Activated CD4-positive, alpha-beta T cell treated with anti-CD3 and anti-CD28 coated beads, Interleukin-2, amount 50 U/mL, for 24 hours (primary cell): Measurements from ENCODE around the gene COL18A1.

ENCODE experiments used
- DNase-seq, 2 donors: peaks; one replicate each; pipeline ENCODE4 v3.0.0-alpha.2; 2020; ENCODE audit warnings: low read depth in 1 of 2, low spot score in 1 of 2

Gene COL18A1

DNA sequence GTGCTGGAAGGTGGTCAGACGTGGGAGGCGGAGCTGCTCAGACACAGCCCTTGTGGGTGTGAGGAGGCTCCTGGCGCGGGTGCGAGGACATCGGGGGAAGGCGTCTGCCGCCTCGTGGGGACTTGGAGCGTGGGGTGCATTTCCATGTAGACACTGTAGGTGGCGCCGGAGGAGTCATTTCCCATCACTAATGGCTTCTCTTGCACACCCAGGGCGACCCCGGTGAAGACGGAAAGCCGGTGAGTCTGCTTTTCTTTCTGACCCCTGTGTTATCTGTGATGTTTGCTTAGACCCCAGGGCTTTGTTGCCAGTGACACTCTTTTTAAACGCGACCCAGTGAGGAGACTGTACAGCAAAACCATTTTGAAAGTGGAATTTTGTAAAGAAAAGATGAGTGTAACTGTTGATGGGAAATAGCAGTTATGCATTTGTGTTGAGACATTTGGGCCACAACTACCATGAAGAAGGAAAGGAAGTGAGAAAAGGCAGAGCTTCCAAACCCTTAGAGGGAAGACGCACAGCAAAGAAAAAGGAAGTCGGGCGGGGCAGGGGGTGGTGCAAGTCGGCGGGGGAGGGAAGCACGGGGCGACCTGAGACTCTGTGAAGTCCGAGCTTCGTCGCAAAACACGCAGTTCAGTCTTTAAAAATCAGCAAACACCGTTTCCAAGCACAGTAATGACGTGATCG is 73.3 kb downstream of the COL18A1 start:
- DNase-seq, result peak; percentile 64 to 73

DNA sequence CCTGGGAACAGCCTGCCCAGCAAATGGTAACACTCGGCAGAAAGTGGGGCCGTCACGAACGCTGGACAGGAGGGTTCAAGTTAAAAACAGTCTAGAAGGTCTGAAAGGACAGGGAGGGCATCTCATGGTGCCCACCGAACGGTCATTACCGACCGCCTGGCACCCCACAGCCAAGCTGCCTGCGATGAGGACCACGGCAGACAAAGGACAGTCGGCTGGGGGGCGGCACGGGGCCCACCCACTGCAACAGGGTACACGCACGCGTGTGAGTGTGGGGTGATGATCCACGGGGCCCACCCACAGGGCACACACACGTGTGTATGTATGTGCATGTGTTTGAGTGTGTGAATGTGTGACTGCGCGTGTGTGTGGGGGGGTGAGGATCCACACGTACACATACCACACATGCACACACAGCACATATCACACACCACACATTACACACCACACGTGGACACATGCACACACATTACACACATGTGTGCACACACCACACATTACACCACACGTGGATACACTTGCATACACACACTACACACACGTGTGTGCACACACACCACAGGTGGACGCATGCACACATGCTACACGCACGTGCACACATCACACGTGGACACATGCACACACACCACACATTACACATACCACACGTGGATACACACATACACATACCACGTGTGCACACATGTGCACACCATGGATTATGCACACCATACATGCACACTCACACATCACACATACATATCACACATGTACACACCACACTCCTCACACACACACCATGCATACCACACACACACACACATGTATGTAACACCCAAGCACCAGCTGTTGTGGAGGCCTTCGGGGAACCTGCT is 74.1 kb downstream of the COL18A1 start:
- no peak for DNase-seq

- DNase-seq, result no peak
Observed at GRCh38 chr21:45479691-45480675, 75.0 kb downstream of the COL18A1 start.

DNA sequence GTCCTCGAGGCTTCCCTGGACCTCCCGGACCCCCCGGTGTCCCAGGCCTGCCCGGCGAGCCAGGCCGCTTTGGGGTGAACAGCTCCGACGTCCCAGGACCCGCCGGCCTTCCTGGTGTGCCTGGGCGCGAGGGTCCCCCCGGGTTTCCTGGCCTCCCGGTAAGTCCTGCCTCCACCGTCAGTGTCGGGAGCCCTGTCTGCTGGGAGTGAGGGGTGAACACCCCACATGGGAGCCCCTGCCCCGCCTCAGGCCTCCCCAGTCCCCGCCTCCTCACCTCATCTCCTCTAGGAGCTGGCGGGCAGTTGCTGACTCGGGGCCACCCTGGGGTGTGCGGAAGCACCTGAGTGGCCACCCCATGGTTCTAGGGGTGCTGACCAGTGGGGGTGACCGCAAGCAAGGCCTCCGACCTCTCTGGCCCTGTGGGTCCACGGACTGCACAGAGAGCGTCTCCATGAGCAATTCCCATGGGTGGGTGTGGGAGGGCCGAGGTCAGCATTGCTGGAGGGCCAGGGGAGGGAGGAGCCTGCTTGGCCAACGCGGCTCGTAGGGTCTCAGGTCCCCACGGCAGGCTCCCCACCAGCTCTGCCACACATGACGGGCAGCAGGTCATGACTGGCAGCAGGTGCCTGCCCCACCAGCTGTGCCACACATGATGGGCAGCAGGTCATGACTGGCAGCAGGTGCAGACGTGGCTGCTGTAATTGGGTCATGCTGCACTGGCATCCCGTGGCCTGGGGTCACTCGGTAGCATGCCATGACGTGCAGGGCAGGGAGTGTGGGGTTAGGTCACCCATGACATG is 75.9 kb downstream of the COL18A1 start:
- DNase-seq, result no peak

DNA sequence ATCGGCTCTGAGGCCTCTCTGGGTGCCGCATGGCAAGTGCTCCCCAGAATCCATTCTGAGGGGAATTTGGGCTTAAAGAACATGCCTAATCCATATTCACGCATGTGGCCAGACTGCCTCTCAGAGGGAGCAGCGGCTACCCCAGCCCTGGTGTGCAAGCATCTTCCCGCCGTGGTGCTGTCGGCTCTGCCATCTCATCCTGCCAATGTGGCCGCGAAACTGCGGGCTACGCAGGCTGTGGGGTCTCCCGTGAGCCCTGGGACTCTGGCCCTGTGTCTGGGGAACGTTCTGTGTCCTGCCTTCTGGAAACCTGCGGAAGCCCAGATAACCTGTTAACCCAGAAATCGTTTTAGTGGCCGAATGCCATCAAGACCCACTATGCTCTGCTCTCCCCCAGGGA is 76.6 kb downstream of the COL18A1 start:
- DNase-seq, result no peak

DNA sequence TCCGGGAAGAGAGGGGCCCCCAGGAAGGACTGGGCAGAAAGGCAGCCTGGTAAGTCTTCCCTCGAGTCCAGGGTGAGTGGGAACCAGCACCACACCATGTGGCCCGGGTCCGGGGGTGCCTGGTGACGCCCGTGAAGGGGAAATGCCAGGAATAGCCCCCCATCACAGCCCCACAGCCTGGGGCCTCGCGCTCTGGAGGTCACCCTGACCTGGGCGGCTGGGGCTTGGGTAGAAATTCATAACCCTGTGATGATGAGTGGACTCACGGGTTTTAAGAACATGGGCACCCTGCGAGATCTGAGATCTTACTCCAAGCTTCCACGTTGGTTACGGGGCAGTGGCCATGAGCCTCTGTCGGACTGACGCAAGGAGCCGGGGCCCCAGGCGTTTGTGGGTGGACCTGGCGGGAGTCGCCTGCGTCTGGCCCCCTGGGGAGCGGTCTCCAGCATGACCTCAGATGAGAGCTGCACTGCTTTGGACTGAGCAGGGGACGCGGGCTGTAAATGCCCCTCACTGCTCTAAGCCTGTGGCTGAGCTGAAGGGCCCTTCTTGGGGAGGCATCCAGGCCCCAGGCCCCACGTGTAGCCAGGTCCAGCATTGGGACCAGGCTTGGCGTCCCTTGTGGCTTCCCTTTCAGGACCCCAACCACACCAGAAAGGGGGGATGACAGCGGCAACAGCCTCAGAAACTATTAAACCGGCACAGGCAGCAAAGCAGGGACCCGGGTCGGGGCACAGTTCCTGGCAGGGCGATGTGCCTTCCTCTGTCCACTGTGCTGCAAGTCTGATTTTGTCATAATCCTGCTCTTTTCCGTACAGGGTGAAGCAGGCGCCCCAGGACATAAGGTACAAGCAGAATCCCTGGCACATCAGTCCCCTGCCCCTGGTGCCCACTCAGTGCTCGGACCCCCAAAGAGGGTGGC is 77.3 kb downstream of the COL18A1 start:
- no peak for DNase-seq

DNA sequence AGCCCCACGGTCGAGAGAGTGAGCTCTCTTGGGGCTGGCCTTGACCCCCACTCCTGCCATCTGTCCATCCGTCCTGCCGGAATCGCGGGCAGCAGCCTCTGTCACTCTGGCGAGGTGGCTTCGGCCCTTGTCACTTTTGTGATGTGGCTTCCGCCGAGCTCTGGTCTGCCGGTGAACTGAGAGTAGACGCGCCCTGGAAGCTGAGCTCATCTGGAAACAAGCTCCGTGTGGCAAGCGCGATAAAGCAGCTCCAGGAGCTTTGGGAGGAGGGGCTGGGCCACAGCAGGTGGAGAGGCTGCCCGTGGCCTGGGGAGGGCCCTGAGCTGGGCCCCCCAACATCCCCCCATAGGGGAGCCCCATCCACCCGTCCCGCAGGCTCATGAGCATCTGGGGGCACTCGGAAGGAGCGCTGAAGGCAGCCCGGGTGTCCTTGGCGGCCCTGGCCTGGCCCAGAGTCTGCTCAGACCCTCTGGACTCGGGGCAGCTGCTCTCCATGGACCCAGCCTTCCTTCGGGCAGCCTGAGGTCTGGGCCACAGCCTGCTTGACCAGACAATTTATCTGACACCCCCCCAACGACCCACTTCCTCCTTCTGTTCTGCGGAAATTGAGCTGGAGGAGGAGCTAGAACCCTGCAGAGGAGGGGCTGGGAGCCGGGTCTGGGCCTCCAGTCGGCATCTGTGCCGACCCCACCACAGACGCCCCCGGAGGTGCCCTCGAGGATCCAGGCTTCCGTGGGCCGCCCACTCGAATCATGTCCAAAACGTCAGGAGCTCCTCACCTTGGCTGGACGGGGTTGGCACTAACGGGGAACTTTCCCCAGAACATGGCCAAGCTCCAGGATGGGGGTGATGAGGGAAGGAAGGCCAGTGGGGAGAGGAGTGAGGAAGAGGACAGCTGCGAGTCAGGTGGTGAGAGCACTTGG is 78.2 kb downstream of the COL18A1 start:
- DNase-seq, result peak; percentile 16 to 25

GRCh38 chr21:45484318-45484717 is 79.4 kb downstream of the COL18A1 start:
- no peak for DNase-seq

GRCh38 chr21:45485686-45486442 is 80.9 kb downstream of the COL18A1 start:
- DNase-seq, result no peak

- DNase-seq, result no peak
Observed at GRCh38 chr21:45486443-45487160, 81.6 kb downstream of the COL18A1 start.

DNA sequence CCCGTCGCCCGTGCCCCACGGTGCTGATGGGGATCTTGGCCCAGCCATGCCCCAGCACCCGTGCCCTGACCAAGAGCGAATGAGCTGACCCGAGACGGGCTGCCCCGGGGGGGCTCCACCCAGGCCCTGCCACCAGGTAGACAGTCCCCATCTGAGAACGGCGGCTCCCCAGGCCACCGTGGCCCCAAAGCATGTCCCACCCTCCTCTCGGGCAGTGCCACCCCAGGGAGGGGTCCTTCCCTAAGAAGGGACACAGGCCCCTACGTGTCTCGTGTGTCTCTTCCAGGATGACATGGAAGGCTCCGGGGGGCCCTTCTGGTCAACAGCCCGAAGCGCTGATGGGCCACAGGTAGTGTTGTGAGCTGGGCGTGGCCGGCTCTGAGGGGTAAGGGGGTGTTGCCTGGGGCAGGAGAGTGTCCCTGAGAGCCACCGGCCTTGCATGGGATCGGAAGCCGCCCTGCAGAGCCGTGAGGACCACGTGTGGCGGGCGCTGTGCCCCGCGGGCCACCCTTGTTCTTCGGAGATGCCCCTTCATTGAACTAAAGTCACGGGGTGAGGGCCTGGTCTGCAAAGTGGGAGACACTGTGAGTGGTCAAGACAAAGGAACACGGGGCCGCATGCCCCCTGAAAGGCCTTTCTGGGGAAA is 82.3 kb downstream of the COL18A1 start:
- DNase-seq, result no peak

GRCh38 chr21:45487891-45488600 is 83.1 kb downstream of the COL18A1 start:
- no peak for DNase-seq

DNA sequence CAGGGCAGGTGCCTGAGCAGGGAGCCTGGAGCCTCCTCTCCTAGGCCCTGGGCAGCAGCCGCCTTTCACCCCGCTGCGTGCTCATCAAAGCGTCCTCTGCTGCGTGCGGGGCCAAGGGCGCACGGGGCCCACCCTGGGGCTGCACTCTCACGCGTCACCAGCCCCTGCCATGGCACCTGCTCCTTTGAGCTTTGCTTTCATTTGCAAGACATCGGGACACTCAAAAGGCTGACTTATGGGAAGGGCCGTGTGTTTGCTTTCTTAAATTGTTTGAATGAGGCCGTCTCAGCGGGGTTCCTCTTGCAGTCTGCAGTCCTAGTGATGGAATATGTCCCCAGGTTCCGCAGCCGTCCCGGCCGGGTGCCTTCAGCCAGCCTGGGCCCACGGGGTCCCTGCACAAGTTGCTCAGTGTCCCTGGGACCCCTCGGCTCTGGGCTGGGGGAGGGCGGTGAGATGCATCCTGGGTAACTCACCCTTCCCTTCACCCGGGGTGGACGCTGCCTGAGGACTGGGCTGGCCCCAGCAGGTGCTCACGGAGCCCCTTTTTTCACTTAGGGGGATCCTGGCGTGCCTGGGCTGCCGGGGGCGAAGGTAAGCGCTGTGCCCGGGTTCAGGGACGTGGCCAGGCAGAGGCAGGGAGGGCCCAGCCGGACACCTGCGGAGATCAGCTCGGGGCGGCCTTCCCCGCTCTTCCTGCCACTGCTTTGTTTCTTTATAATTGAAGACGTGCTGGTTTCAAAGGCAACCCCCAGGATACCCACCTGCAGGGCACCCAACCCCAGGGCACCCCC is 84.2 kb downstream of the COL18A1 start:
- no peak for DNase-seq

DNA sequence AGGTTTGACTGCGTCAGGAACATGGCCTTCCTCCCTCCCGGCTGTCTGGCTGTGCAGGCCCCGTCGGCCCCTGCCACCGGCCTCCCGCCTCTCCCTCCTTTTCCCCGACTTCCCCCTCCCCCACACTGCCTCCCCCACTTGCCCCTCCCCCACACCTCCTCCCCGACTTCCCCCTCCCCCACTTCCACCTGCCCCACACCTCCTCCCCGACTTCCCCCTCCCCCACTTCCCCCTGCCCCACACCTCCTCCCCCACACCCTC is 84.7 kb downstream of the COL18A1 start:
- no peak for DNase-seq

DNA sequence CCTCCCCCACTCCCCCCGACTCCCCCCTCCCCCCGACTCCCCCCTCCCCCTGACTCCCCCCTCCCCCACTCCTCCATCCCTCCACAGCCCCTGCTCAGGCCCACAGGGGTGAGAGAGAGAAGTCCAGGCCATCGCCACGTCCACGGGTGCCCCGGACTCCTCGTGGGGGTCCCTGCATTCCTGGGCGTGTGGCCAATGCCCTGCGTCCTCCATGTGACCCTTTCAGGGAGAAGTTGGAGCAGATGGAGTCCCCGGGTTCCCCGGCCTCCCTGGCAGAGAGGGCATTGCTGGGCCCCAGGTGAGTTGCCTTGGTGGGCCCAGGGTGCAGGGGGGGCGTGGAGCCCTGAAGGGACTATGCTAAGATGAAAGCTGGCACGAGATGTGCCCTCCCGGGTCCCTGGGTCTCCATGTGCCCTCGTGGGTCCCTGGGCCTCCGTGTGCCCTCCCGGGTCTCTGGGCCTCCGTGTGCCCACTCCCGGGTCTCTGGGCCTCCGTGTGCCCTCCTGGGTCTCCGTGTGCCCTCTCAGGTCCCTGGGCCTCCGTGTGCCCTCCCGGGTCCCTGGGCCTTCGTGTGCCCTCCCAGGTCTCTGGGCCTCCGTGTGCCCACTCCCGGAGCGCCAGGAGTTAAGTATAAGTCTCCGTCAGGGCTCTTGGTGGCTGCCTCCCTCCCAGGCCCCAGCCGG is 85.2 kb downstream of the COL18A1 start:
- no peak for DNase-seq
